ENCODE data around the gene MAP3K20.

GRCh38 chr2:173056705-173057364 lies 18.8 kb upstream of the MAP3K20 start:
- no peak for TF ChIP-seq CTCF (conservative IDR thresholded peaks at IDR 0.05; ENCODE audit: low read depth in 2 of 2)
- no peak for TF ChIP-seq EZH2 (IDR thresholded peaks at IDR 0.05; ENCODE audit: low read depth, unreplicated experiment)
- no peak for TF ChIP-seq EZH2phosphoT487 (IDR thresholded peaks at IDR 0.05; ENCODE audit: unreplicated experiment)
- no peak for TF ChIP-seq POLR2AphosphoS5 (IDR thresholded peaks at IDR 0.05; ENCODE audit: low read depth)
- no peak for TF ChIP-seq REST (IDR thresholded peaks at IDR 0.05; ENCODE audit: unreplicated experiment)
- TF ChIP-seq CREB1 (CRISPR knock-in tag; IDR thresholded peaks at IDR 0.05; ENCODE audit: low read depth), result no peak
- no peak for TF ChIP-seq JUNB (IDR thresholded peaks at IDR 0.05; ENCODE audit: unreplicated experiment)
- TF ChIP-seq ETS1 (IDR thresholded peaks at IDR 0.05), result no peak
- no peak for TF ChIP-seq ZNF331 (CRISPR knock-in tag; IDR thresholded peaks at IDR 0.05; ENCODE audit: low read depth)
- TF ChIP-seq ZNF114 (CRISPR knock-in tag; IDR thresholded peaks at IDR 0.05), result no peak
- TF ChIP-seq ZNF462 (CRISPR knock-in tag; IDR thresholded peaks at IDR 0.05), result no peak
- no peak for TF ChIP-seq NANOG (IDR thresholded peaks at IDR 0.05; ENCODE audit: borderline replicate concordance)
